OCI-LY1 (cell line): ENCODE measurements around the gene CYP2C18.

Source experiments
- H2AFZ ChIP-seq: fragments of 200-600 bp; sonication (generic), shearing (Covaris generic); 2 replicates; pipeline ENCODE4 v1.6.0; 2014; ENCODE audit warnings: antibody characterized with exemption, mild to moderate bottlenecking, low read length
- H3F3A ChIP-seq: fragments of 200-600 bp; sonication (generic), shearing (Covaris generic); 2 replicates; pipeline ENCODE4 v1.6.0; 2014; ENCODE audit warnings: mild to moderate bottlenecking, antibody characterized with exemption, low read length, moderate library complexity; ENCODE audit not compliant: insufficient read depth
- H3K27ac ChIP-seq: fragments of 200-600 bp; sonication (generic); 2 replicates; pipeline ENCODE4 v1.5.1; 2014; ENCODE audit warnings: low read length, mixed run types, mild to moderate bottlenecking, low read depth; ENCODE audit not compliant: poor library complexity, severe bottlenecking
- H3K27me3 ChIP-seq: fragments of 200-600 bp; sonication (generic); 2 replicates; pipeline ENCODE4 v1.6.0; 2014; ENCODE audit warnings: antibody characterized with exemption, mild to moderate bottlenecking, low read length, moderate library complexity; ENCODE audit not compliant: insufficient read depth
- H3K36me3 ChIP-seq: fragments of 200-600 bp; sonication (generic); 2 replicates; pipeline ENCODE4 v1.6.1; 2014; ENCODE audit warnings: mild to moderate bottlenecking, antibody characterized with exemption, low read length, moderate library complexity, mixed read lengths; ENCODE audit not compliant: insufficient read depth
- H3K4me1 ChIP-seq: fragments of 200-600 bp; sonication (generic); 2 replicates; pipeline ENCODE4 v1.5.1; 2014; ENCODE audit warnings: mild to moderate bottlenecking, low read length, moderate library complexity; ENCODE audit not compliant: insufficient read depth, severe bottlenecking
- H3K4me2 ChIP-seq: fragments of 200-600 bp; sonication (generic), shearing (Covaris generic); 2 replicates; pipeline ENCODE4 v1.6.1; 2014; ENCODE audit warnings: low read length
- H3K4me3 ChIP-seq: fragments of 200-600 bp; sonication (generic); 2 replicates; pipeline ENCODE4 v1.5.1; 2014; ENCODE audit warnings: low read length, low read depth, mild to moderate bottlenecking, mixed read lengths; ENCODE audit not compliant: poor library complexity, severe bottlenecking
- H3K79me2 ChIP-seq: fragments of 200-600 bp; shearing (Covaris generic); 2 replicates; pipeline ENCODE4 v1.6.1; 2016; ENCODE audit warnings: mixed run types, low read length, mixed read lengths; ENCODE audit not compliant: insufficient read depth
- H3K9ac ChIP-seq: fragments of 200-600 bp; sonication (generic), shearing (Covaris generic); 2 replicates; pipeline ENCODE4 v1.6.1; 2014; ENCODE audit warnings: mild to moderate bottlenecking, low read length, mixed read lengths
- H3K9me2 ChIP-seq: fragments of 200-600 bp; sonication (generic), shearing (Covaris generic); 2 replicates; pipeline ENCODE4 v1.6.1; 2014; ENCODE audit warnings: low read depth, mild to moderate bottlenecking, low read length, mixed read lengths
- H3K9me3 ChIP-seq: fragments of 200-600 bp; shearing (Covaris generic); 2 replicates; pipeline ENCODE4 v1.6.1; 2014; ENCODE audit warnings: low read length, mixed read lengths
- H4K20me1 ChIP-seq: fragments of 200-600 bp; sonication (generic), shearing (Covaris generic); 2 replicates; pipeline ENCODE4 v1.6.0; 2016; ENCODE audit warnings: mild to moderate bottlenecking, low read length; ENCODE audit not compliant: insufficient read depth
- CTCF ChIP-seq: fragments of 200-600 bp; sonication (generic), shearing (Covaris generic); IDR thresholded peaks from 2 replicates; pipeline ENCODE4 v1.5.1; 2017; ENCODE audit warnings: mild to moderate bottlenecking, antibody characterized with exemption, low read length, moderate library complexity, mixed read lengths
- EZH2 ChIP-seq: fragments of 200-600 bp; sonication (generic), shearing (Covaris generic); IDR thresholded peaks from 2 replicates; pipeline ENCODE4 v1.8.0; 2017; ENCODE audit warnings: borderline replicate concordance, mixed run types, mild to moderate bottlenecking, antibody characterized with exemption, low read length, moderate library complexity, mixed read lengths

Gene CYP2C18

GRCh38 chr10:94666391-94667102 lies 17.0 kb upstream of the CYP2C18 start:
- Histone ChIP-seq H3F3A (no peaks in the 10 kb centered on the region), H3K27me3 (no peaks in the 10 kb centered on the region), H3K9ac (no peak overlapping the region), H4K20me1 (no peaks in the 10 kb centered on the region), H3K4me3 (no peak overlapping the region), H3K9me3 (no peaks in the 10 kb centered on the region), H3K4me2 (no peak overlapping the region), H2AFZ (no peak overlapping the region), H3K9me2 (no peaks in the 10 kb centered on the region), H3K79me2 (no peaks in the 10 kb centered on the region), H3K36me3 (no peaks in the 10 kb centered on the region), H3K27ac (no peak overlapping the region), H3K4me1 (no peaks in the 10 kb centered on the region)
- TF ChIP-seq CTCF = no peak
- no peak for TF ChIP-seq EZH2

DNA sequence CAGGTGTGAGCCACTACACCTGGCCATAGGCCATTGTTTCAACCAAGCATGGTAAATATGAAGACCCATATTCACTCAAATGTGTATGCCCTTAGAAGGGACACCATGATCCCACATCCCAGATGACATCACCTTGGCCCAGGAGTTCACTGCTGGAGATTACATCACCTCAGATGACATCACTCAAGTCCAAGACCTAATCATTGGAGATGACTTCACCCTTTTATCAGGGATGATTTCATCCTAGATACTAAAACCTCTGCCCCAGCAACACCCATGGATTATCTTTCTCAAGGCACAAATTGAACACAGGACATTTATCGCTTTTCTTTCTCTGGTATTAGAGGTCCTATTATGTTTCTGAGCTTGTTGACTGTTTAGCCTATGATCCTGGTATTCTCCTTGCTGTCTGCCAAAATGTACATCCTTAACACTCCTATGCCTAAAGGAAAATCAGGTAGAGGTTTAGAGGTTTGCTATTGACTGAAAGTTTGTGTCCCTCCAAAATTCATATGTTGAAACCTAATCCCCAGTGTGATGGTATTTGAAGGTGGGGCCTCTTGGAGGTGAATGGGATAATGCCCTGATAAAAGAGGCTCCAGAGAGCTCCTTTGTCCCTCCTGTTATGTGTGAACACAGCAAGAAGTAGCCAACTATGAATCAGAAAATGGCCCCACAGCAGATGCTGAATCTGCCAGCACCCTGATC lies 9.8 kb upstream of the CYP2C18 start:
- Histone ChIP-seq H3K9ac (no peak overlapping the region), H4K20me1 (no peaks in the 10 kb centered on the region), H3K4me3 (no peak overlapping the region), H2AFZ (no peak overlapping the region), H3K9me3 (no peaks in the 10 kb centered on the region), H3K36me3 (no peaks in the 10 kb centered on the region), H3K9me2 (no peaks in the 10 kb centered on the region), H3K27me3 (no peaks in the 10 kb centered on the region), H3K4me1 (no peaks in the 10 kb centered on the region), H3K4me2 (no peak overlapping the region), H3K27ac (no peak overlapping the region), H3F3A (no peaks in the 10 kb centered on the region), H3K79me2 (no peaks in the 10 kb centered on the region)
- no peak for TF ChIP-seq EZH2
- TF ChIP-seq CTCF = no peak

GRCh38 chr10:94676496-94676895 lies 7.0 kb upstream of the CYP2C18 start:
- Histone ChIP-seq H3K36me3 (no peaks in the 10 kb centered on the region), H3K27me3 (no peaks in the 10 kb centered on the region), H3K79me2 (no peaks in the 10 kb centered on the region), H3K9ac (no peak overlapping the region), H3K9me3 (no peaks in the 10 kb centered on the region), H3K27ac (no peak overlapping the region), H3K4me3 (no peak overlapping the region), H3K4me1 (no peaks in the 10 kb centered on the region), H3F3A (no peaks in the 10 kb centered on the region), H3K4me2 (no peak overlapping the region), H4K20me1 (no peaks in the 10 kb centered on the region), H2AFZ (no peak overlapping the region), H3K9me2 (no peaks in the 10 kb centered on the region)
- TF ChIP-seq CTCF (no peak), EZH2 (no peak)
